Renal cortical epithelial cell (primary cell): ENCODE measurements around the gene ADAMTS17. TPM values are rescaled to one million over a fixed set of nuclear protein-coding genes. Genes with fewer than 3 reads are reported as not detected.
"Not testable (repeated sequence)": the region's sequence is repeated elsewhere in the genome, so short reads cannot be mapped to it uniquely, and the experiment has no call there.

Source experiments
- DNase-seq: peaks from one replicate; pipeline ENCODE4 v3.0.0-alpha.2; 2011; ENCODE audit warnings: low read depth
- total RNA-seq: library from RNA; depleted of rRNA; stranded (reverse); fragments of >200 nt; gene quantifications from 2 replicates; pipeline ENCODE4 v1.2.3, GENCODE V29; 2014

Gene ADAMTS17
- total RNA-seq, 1 donor from 2014 or later, result 1.5 TPM

GRCh38 chr15:99995543-99995942, 346.2 kb downstream of the ADAMTS17 start:
- DNase-seq, result no peak

- DNase-seq, result no peak
These were observed 346.9 kb downstream of the ADAMTS17 start for GRCh38 chr15:99994849-99995248.

DNA sequence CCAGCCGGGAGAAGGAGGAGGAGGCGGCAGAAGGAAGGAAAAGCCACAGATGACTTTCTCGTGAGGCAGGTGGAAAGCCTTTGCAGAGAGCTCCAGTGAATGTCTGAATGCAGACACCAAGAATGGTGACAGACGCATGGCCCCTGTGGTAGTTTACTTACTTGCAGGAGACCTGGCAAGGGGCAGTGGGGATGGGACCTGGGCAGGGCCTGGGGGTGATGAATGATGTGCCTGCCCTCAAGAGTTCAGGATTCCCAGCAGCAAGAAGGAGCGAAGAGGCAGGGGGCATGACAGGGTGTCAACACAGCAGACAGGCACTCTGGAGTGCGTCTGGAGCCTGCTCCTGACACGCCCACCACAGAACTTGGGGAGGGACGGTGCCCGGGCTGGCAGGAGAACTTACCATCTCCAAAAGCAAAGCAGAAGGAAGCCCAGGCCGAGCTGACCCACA, 348.1 kb downstream of the ADAMTS17 start:
- DNase-seq, result no peak

DNA sequence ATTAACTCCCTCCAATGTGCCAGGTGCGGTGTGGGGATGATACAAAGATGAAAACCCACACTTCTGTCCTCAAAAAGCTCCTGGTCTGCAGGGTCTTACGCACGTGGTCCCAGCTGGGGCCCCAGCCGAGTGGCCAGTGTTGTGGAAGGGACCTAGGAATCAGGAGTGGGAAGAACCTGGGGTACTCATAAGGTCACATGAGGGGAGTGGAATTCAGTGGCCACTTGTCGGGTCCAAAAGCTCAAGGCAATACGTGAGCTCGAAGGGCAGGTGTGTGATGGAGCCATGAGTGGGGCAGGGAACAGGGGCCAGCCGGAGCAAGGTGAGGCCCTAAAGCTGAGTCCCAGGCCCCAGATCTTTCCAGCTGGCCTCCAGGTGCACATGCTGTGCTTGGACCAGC, 348.5 kb downstream of the ADAMTS17 start:
- no peak for DNase-seq

DNA sequence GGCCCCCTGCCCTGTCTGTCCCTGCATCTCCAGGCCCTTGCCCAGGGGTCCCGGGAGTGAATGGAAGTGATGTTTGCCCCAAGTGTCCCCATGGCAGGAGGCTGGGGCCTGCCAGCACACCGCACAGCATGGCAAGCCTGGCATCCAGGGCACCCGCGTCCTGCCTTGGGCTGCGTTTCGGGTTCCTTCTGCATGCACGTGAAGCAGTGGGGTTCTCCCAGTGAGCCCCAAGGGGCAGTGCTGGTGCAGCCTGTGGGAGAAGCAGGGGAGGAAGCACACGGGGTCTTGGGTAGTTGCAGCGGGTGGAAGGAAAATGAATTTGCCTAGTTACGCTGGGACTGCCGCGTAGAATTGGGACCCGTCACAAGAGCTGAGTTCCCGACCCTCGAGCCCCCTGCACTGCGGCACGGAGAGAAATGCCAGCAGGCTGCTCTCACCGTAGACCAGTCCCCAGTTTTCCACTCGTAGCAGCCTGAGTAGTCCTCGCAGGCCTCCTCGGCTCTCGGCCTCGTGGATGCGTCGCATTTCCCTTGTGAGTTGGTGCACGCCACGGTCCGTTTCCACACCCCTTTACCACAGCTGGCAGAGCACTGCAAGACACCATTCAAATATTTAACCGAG, 349.1 kb downstream of the ADAMTS17 start:
- DNase-seq, result no peak

DNA sequence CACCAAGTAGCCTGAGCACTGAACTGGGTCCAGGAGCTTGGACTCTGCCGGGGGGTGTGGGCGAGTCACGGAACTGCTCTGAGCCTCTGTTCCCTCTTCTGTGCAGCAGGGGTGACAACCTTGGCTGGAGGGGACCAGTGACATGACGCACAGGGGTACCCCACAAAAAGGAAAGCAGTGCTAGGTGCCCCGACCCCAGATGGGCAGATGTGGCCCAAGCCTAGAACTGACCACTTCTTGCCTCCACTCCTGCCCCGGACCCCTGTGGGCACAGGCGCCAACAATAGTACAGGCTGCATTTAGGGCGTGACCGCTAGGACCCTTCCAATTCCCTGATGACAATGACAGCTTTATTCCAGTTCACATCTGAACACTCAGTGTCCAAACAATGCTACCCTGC, 352.7 kb downstream of the ADAMTS17 start:
- DNase-seq, result no peak

- DNase-seq, result no peak
These were observed 354.1 kb downstream of the ADAMTS17 start for GRCh38 chr15:99987701-99988100.

DNA sequence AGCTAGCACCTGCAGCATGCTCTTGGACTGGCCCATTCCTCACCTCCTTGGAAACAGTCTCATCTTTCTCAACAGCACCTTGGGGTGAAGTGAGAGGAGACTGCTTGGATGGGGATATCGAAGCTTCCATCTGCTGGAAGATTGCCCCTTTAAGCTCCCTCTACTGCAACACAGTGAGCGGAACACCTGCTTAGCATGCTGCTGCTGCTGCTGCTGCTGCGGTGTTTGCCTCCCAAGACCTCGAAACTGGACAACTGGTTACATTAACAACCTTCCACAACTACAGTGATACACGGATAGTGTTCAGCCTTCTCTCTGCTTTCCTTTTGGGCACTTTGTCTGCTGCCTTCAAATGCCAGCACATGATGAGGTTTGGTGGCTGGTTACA, 354.7 kb downstream of the ADAMTS17 start:
- no peak for DNase-seq

DNA sequence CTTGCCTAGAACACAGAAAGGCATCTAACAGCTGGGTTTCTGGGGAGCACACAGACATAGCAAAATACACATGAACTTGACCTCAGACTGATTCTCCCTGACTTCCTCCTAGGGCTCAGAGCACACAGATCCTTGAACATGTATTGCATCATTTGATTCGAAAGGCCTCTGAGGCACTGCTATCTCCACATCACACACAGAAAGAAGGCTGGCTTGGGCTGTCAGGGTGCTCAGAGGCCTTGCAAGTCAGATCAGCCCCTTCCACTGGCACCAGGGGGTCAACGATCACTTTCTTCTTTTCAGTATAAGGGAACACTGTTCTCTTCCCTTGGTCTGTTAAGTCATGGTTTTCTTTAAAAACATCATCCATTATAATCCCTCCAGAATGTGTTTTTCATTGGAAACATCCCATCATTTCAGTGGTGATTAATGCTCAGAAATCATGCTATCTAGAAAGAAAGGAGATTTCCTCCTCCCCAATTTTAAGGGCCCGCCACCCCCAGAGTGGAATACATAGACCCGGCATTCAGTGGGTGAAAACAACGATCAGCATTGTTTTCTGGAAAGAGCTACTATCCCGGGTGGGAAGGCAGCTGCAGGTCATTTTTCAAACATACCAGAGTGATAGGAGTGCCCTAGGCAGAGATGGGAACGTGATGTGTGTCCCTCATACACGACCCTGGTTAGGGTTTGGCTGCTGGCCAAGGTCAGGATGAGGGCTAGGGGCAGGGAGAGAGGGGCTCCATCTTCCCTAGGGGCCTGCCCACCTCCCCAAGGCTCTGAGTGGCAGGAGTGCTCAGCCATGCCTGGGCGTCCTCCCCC, 355.3 kb downstream of the ADAMTS17 start:
- DNase-seq, result no peak

DNA sequence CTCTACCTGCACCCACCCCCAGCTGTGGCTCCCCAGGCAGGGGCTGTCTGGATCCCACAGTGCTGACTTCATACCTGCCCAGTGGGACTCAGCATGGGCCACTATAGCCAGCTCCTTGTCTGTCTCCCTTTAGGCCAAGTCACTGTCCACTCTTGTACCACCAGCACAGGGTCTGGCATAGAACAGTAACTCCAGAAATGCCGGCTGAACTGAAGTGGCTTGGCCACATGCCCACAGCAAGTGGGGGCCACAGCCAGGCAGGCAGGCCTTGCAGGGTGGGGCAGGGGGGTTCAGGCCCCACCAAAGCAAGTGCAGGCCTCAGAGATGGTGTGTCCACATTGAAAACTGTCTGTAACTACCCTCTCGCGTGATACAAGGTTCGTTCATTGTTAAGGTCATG, 355.9 kb downstream of the ADAMTS17 start:
- DNase-seq, result no peak

- no peak for DNase-seq
These were observed 357.1 kb downstream of the ADAMTS17 start for GRCh38 chr15:99984491-99985243.

- DNase-seq, result peak; percentile 14
These were observed 357.9 kb downstream of the ADAMTS17 start for GRCh38 chr15:99983886-99984286.

- DNase-seq, result peak; percentile 27
These were observed 358.4 kb downstream of the ADAMTS17 start for GRCh38 chr15:99983171-99983885.

GRCh38 chr15:99982662-99983061, 359.1 kb downstream of the ADAMTS17 start:
- no peak for DNase-seq

GRCh38 chr15:99981839-99982658, 359.7 kb downstream of the ADAMTS17 start:
- DNase-seq, result no peak

GRCh38 chr15:99981191-99981647, 360.6 kb downstream of the ADAMTS17 start:
- no peak for DNase-seq

GRCh38 chr15:99980752-99981151, 361.0 kb downstream of the ADAMTS17 start:
- DNase-seq, result no peak

DNA sequence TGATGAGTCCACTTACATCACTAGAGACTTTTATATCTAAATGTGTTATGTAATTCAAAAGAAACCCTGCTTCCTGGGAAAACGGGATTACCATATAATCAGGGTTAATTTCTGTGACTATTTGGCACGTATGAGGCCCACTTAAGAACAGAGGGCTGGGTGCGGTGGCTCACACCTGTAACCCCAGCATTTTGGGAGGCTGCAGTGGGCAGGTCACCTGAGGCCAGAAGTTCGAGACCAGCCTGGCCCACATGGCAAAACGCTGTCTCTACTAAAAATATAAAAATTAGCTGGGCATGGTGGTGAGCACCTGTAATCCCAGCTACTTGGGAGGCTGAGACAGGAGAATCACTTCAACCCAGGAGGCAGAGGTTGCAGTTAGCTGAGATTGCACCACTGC, 361.9 kb downstream of the ADAMTS17 start:
- DNase-seq, result not testable (repeated sequence)

DNA sequence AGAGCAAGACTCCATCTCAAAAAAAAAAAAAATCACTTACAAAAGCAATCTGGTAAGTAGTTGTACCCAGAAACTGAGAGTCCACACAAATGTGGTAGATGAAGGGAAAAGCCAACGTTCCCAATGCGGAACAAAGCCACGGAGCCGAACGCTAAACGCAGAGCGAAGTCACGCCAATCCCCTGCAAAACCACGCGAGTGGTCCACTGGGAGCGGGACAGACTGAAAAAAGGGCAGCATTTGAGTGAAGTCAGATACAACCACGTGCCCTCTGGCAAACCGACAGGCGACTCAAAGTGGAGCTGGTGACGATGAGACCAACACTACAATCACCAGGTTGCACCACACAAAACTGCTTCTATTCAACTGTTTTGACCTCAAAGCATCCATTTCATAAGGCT, 362.4 kb downstream of the ADAMTS17 start:
- DNase-seq, result no peak

DNA sequence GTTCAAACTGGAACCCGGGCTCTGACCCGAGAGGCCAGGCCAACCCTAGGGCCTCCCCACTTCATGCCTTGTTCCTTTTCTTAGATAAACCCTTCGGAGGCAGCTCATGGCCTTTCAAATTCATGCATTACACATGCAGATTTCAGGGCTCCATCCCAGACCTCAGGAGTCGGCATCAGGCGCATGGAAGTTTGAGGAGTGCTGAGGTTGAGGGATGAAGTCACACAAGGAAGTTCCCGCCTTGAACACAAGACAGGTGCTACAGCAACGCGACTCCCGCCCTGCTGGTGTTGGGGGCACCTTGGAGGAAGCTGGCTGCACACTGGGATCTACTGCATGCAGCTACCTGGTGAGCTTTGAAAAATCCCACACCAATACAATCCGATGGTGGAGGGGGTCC, 363.3 kb downstream of the ADAMTS17 start:
- DNase-seq, result no peak

GRCh38 chr15:99977929-99978328, 363.8 kb downstream of the ADAMTS17 start:
- no peak for DNase-seq
